ENCODE measurements around the gene KCNT2. TPM values are rescaled to one million over a fixed set of nuclear protein-coding genes. Genes with fewer than 3 reads are reported as not detected.

Gene KCNT2
- total RNA-seq, 6 experiments from 2014 or later = 0.23 to 1.4 (median 0.32) TPM

- Mint-ChIP-seq H3K27me3 (ENCODE audit: insufficient read depth) (no peaks in the 10 kb centered on the region), H3K4me1 (ENCODE audit: low read depth) (no peaks in the 10 kb centered on the region), H3K9me3 (no peaks in the 10 kb centered on the region), H3K36me3 (ENCODE audit: low read depth) (no peaks in the 10 kb centered on the region), H3K4me3 (no peak overlapping the region), H3K27ac (no peak overlapping the region)
- no peak for DNase-seq
- TF ChIP-seq, protein P1, sequence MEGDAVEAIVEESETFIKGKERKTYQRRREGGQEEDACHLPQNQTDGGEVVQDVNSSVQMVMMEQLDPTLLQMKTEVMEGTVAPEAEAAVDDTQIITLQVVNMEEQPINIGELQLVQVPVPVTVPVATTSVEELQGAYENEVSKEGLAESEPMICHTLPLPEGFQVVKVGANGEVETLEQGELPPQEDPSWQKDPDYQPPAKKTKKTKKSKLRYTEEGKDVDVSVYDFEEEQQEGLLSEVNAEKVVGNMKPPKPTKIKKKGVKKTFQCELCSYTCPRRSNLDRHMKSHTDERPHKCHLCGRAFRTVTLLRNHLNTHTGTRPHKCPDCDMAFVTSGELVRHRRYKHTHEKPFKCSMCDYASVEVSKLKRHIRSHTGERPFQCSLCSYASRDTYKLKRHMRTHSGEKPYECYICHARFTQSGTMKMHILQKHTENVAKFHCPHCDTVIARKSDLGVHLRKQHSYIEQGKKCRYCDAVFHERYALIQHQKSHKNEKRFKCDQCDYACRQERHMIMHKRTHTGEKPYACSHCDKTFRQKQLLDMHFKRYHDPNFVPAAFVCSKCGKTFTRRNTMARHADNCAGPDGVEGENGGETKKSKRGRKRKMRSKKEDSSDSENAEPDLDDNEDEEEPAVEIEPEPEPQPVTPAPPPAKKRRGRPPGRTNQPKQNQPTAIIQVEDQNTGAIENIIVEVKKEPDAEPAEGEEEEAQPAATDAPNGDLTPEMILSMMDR (IDR thresholded peaks at IDR 0.05) = no peak
Measured at GRCh38 chr1:196590959-196591358, 17.3 kb downstream of the KCNT2 start.

GRCh38 chr1:196590012-196590708 is 18.1 kb downstream of the KCNT2 start:
- H3K27ac Mint-ChIP-seq = no peak overlapping the region

DNA sequence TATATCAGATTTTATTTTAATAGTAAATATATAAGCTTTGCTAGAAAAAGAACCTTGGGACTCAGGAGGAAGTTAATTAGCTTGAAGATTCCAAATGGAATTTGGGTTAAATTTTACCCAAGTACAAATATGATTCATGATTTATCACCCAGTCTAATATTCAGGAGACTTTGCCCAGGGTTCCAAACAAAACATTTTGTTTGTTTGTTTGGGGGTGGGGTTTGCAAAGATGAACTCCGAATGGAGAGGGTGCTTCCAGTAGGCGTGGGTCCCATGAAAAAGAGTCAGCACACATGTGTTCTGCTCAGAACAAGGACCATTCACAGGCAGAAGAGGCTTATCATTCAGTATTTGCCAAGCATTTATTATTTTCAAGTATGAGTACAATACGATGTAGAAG is 23.5 kb downstream of the KCNT2 start:
- H3K36me3 Mint-ChIP-seq (ENCODE audit: low read depth) = no peaks in the 10 kb centered on the region
- H3K9me3 Mint-ChIP-seq = no peaks in the 10 kb centered on the region
- no peak for DNase-seq
- no peaks in the 10 kb centered on the region for H3K27me3 Mint-ChIP-seq (ENCODE audit: insufficient read depth)
- H3K4me1 Mint-ChIP-seq (ENCODE audit: low read depth) = no peaks in the 10 kb centered on the region
- H3K4me3 Mint-ChIP-seq = no peak overlapping the region
- H3K27ac Mint-ChIP-seq = no peak overlapping the region
- TF ChIP-seq, protein P1 (IDR thresholded peaks at IDR 0.05) = no peak

More at GRCh38 chr1:196590012-196590708, 18.1 kb downstream of the KCNT2 start:
- no peaks in the 10 kb centered on the region for H3K9me3 Mint-ChIP-seq
- no peak for DNase-seq
- no peaks in the 10 kb centered on the region for H3K4me1 Mint-ChIP-seq (ENCODE audit: low read depth)
- H3K36me3 Mint-ChIP-seq (ENCODE audit: low read depth) = no peaks in the 10 kb centered on the region
- TF ChIP-seq, protein P1 (IDR thresholded peaks at IDR 0.05) = no peak
- no peak overlapping the region for H3K4me3 Mint-ChIP-seq
- H3K27me3 Mint-ChIP-seq (ENCODE audit: insufficient read depth) = no peaks in the 10 kb centered on the region

DNA sequence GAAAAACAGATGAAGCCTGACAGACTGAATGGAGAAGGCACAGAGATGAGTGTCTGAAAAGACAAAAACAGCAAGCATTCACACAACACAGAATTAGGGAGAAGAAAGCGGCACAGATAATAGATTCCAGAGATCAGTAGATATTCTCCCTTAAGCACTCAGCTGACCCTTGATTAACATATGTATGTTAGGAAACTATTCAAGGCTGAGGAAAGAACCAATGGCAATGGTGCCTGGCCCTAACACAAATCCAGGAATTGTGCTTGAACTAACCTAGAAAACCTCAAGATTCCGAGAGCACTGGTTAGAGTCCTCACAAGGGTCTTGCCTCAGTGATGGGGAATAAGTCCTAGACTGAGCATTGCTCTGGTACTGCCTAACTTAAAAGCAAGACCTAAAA is 30.9 kb downstream of the KCNT2 start:
- no peak overlapping the region for H3K4me3 Mint-ChIP-seq
- no peaks in the 10 kb centered on the region for H3K9me3 Mint-ChIP-seq
- H3K36me3 Mint-ChIP-seq (ENCODE audit: low read depth) = no peaks in the 10 kb centered on the region
- H3K27ac Mint-ChIP-seq = no peak overlapping the region
- no peaks in the 10 kb centered on the region for H3K27me3 Mint-ChIP-seq (ENCODE audit: insufficient read depth)
- DNase-seq = no peak
- no peaks in the 10 kb centered on the region for H3K4me1 Mint-ChIP-seq (ENCODE audit: low read depth)
- TF ChIP-seq, protein P1 (IDR thresholded peaks at IDR 0.05) = no peak

GRCh38 chr1:196573226-196573625 is 35.0 kb downstream of the KCNT2 start:
- H3K9me3 Mint-ChIP-seq = no peaks in the 10 kb centered on the region
- no peaks in the 10 kb centered on the region for H3K36me3 Mint-ChIP-seq (ENCODE audit: low read depth)
- TF ChIP-seq, protein P1 (IDR thresholded peaks at IDR 0.05) = no peak
- no peaks in the 10 kb centered on the region for H3K27me3 Mint-ChIP-seq (ENCODE audit: insufficient read depth)
- DNase-seq = no peak
- H3K4me3 Mint-ChIP-seq = no peak overlapping the region
- H3K27ac Mint-ChIP-seq = no peak overlapping the region
- H3K4me1 Mint-ChIP-seq (ENCODE audit: low read depth) = no peaks in the 10 kb centered on the region
